Caki2 (cell line): ENCODE data around the gene CCNYL1. TPM values are rescaled to one million over a fixed set of nuclear protein-coding genes. Genes with fewer than 3 reads are reported as not detected.
"Not testable (repeated sequence)": the region's sequence is repeated elsewhere in the genome, so short reads cannot be mapped to it uniquely, and the experiment has no call there.

Source experiments
- DNase-seq: peaks from one replicate; pipeline ENCODE4 v3.0.0-alpha.2; 2015; ENCODE audit warnings: low read depth
- in situ Hi-C: cut with HindIII; loops from 2 replicates; pipeline ENCODE4 v1.10.0; 2016; ENCODE audit warnings: low sequenced_read_pairs, low pct_unique_long_range_greater_than_20kb, mixed read lengths
- total RNA-seq: library from RNA; depleted of rRNA; stranded (reverse); fragments of >200 nt; shearing (Covaris generic); gene quantifications from 2 replicates; pipeline ENCODE4 v1.2.3, GENCODE V29; 2014; ENCODE audit warnings: low replicate concordance

Gene CCNYL1
- total RNA-seq, 1 experiment from 2014 or later: 93.6 TPM

- in situ Hi-C loops: no loop called here
- no peak for DNase-seq
Observed at GRCh38 chr2:207754498-207755383, 43.3 kb downstream of the CCNYL1 start.

DNA sequence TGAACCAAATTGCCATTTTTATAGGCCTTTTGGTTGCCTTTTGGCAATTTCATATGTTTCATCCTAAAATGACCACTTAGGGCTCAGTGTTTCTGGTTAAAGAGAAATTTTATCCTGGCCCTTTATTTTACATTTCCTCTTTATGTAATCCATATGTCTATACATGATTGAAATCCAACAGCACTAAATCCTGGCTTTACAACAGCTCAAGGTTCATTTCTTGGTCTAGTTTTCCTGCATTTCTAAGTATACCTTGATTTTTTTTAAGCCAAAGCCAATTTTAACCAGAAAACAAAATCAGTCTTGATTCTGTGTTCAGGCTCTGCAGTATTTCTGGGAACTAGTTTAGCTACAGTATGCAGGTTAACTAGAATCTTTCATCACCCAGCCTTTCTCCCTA is 46.6 kb downstream of the CCNYL1 start:
- in situ Hi-C loops: no loop called here
- no peak for DNase-seq

GRCh38 chr2:207759890-207760289 is 48.5 kb downstream of the CCNYL1 start:
- no peak for DNase-seq

DNA sequence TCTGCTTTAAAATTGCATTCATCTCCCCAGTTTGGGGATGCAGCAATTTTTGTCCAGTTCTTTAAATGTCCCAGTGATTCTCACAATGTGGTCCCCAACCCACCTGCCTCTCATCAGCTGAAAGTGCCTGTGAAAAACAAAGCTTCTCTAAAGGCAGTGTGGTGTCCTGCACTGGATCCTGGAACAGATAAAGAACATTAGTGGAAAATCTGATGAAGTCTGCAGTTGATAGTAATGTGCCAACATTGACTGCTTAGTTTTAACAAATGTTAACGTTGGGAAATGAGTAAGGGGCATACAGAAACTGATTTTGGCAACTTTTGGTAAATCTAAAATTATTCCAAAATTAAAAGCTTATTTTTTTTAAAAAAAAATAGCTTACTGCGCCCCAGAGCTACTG is 49.0 kb downstream of the CCNYL1 start:
- DNase-seq: no peak
- in situ Hi-C loops: no loop called here

More at GRCh38 chr2:207759890-207760289, 48.5 kb downstream of the CCNYL1 start:
- in situ Hi-C loops: no loop called here

GRCh38 chr2:207761426-207761825 is 50.0 kb downstream of the CCNYL1 start:
- DNase-seq, in situ Hi-C loops: not testable (repeated sequence)

DNA sequence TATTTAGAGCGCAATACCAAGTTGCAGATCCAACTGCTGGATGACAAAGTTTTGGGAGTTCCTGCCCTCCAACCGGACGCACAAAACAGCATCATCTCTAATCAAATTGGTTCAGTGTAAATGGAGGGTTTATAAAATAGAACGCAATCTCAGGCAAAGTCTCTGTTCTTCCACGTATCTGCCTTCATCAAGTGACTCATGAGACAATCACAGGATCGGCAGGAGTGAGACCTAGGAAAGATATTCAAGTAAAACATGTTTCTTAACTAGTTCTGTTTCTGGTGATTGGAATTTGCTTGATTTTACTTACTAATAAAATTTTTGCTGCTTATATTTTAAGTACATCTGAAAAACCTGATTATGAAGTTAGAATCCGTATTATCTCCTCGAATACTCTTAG is 50.7 kb downstream of the CCNYL1 start:
- no peak for DNase-seq
- in situ Hi-C loops: no loop called here

GRCh38 chr2:207763303-207763917 is 52.0 kb downstream of the CCNYL1 start:
- no peak for DNase-seq
- in situ Hi-C loops: no loop called here

GRCh38 chr2:207764096-207764630 is 52.7 kb downstream of the CCNYL1 start:
- in situ Hi-C loops: no loop called here
- no peak for DNase-seq

DNA sequence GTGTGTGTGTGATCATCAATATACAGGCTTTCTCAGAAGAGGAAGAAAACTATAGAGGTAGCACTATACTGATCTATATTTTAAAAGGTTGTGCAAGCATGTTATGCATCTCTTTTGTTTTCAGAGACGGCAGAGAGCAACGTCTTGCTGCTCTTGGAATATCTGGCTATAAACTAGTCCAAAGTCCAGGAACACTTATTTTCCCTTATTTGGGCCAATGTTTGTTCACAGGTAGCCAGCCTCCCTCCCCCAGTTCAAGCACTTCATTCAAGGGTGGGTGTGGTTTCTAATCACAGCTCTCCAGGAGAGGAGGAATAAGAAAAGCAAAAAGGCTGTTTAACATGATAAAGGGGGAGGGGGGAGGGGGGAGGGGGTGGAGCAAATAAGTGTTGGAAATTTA is 54.1 kb downstream of the CCNYL1 start:
- peak; percentile 47 for DNase-seq
- in situ Hi-C loops: no loop called here

DNA sequence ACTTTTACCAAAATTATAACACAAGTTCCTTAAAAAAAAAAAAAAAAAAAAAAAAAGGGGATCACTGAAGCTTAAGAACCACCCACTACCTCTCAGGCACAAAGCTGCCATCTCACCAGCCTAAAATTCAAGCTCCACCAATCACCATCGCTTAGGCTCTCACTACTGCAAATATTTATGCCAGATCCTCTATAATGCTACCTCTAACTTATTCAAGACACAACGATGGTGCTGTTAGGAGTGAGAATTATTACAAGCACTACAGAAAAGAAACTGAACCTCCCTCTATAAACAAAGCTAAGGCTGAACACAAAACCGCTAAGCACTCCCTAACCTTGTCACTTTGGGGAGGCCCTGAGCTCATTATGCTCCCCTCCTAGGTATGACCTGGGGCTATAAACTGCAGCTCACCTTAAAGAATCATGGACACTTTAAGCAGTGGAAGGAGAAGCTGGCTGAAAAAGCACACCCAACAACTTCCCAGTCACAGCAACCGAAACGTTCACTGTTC is 54.7 kb downstream of the CCNYL1 start:
- in situ Hi-C loops: no loop called here
- no peak for DNase-seq

DNA sequence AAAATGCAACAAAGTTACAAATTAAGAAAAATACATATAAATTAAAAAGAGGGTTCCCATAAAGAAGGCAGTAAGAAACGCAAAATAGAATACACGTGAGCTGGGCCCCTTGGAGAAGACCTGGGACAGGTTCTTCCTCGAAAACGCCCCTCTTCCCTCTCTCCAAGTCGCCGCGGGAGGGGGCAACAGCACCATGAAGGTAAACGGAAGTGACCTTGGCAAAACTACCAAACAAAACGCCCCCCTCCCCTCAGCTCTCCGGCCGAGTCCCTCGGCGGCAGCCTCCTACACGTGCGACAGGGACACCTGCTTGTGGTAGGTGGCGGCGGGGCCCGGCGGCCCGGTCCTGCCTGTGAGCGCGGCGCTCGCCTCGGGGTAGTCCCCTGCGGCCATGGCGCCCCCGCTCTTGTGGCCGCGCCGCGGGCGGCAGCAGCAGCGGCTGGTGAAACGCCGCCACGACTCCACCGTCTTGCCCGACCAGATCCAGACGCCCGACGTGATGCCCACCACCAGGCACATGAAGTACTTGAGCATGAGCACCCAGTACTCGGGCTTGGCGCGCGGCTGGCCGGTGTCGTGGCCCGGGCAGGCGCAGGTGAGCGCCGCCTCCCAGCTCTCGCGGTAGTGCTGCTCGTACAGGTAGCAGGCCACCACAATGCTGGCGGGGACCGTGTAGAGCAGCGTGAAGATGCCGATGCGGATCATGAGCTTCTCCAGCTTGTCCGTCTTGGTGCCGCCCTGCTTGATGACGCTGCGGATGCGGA is 55.4 kb downstream of the CCNYL1 start:
- in situ Hi-C loops: no loop called here
- DNase-seq: no peak

DNA sequence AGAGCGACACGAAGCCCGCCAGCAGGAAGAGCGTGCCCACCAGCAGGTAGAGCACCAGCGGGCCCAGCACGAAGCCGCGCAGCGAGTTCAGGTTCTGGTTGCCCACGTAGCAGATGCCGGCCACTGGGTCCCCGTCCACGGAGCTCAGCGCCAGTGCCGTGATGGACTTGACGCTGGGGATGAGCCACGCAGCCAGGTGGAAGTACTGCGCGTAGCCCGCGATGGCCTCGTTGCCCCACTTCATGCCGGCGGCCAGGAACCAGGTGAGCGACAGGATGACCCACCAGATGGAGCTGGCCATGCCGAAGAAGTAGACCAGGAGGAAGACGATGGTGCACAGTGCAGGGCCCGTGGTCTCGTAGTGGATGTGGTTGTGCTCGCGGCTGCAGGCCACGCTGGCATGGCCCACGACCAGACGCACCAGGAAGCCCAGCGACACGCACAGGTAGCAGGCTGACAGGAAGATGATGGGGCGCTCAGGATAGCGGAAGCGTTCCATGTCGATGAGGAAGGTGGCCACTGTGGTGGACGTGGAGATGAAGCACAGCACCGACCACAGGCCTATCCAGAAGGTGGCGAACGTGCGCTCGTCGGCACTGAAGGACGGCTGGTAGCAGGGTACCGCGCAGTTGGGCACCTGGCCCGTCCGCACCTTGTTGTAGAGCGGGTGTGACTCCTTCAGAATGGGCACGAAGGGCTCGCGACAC is 56.2 kb downstream of the CCNYL1 start:
- no peak for DNase-seq
- in situ Hi-C loops: no loop called here

- no peak for DNase-seq
- in situ Hi-C loops: no loop called here
Observed at GRCh38 chr2:207768168-207768865, 56.9 kb downstream of the CCNYL1 start.

DNA sequence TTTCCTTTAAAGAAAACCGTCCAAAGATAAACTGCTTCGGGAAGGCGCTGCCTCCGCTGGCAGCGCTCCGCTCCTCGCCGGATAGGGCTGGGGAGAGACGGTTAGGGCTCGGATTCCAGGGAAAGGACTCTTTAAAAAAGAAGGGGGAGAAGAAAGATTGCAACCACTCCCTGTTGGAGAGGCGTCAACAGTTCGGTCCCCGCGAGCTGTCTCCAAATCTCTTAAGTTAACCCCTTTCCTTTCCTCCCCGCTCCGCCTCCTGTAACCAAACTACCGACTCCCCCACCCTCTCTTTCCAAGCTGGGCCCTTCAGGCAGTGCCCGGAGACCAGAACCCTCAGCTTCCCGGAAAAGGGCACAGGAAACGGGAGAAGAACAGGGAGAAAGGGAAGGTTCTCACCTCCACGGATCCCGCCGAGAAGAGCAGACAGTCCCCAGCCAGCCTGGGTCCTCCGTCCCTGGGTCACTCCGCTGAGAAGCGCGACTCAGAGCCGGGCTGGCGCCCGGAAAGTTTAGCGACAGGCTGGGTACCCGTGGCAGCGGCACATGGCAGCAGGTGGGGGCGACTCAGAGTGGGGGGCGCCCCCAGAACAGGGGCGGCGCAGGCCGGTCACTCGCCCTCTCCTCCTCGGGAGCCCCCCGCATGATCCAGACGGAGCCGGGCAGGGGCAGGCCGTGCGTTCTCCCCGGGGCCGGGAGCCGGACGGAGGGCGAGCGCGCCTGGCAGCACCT is 57.6 kb downstream of the CCNYL1 start:
- no peak for DNase-seq
- in situ Hi-C loops: no loop called here

GRCh38 chr2:207770602-207771404 is 59.4 kb downstream of the CCNYL1 start:
- in situ Hi-C loops: no loop called here
- no peak for DNase-seq

- in situ Hi-C loops: no loop called here
- DNase-seq: no peak
Observed at GRCh38 chr2:207771421-207771820, 60.0 kb downstream of the CCNYL1 start.
